Peyer's patch (tissue), 4 donors: ENCODE measurements around the gene ALG2. TPM values are rescaled to one million over a fixed set of nuclear protein-coding genes. Genes with fewer than 3 reads are reported as not detected.
"Not testable (repeated sequence)": the region's sequence is repeated elsewhere in the genome, so short reads cannot be mapped to it uniquely, and the experiment has no call there.

Experiments used
- DNase-seq, 3 donors: peaks; one replicate each; pipeline ENCODE4 v3.0.0-alpha.2; 2017 to 2019
- H3K27ac ChIP-seq, 4 donors: fragments of 200-600 bp; sonication (generic); one replicate each; pipeline ENCODE4 v1.5.1; 2016 to 2019
- H3K27me3 ChIP-seq, 2 donors: fragments of 200-600 bp; sonication (generic); one replicate each; pipeline ENCODE4 v1.5.1; 2019
- H3K36me3 ChIP-seq, 3 donors: fragments of 200-600 bp; sonication (generic); one replicate each; pipeline ENCODE4 v1.5.1; 2016 to 2019
- H3K4me1 ChIP-seq, 4 donors: fragments of 200-600 bp; sonication (generic); one replicate each; pipeline ENCODE4 v1.5.1; 2016 to 2019
- H3K4me3 ChIP-seq, 4 donors: fragments of 200-600 bp; sonication (generic); 1 replicate in 3 of 4; 2 replicates in 1 of 4; pipeline ENCODE4 v1.5.1; 2016 to 2019; ENCODE audit warnings: mild to moderate bottlenecking in 1 of 4
- H3K9me3 ChIP-seq, 4 donors: fragments of 200-600 bp; sonication (generic); one replicate each; pipeline ENCODE4 v1.5.1; 2016 to 2019; ENCODE audit warnings: mild to moderate bottlenecking in 1 of 4
- POLR2A ChIP-seq, 2 donors: fragments of 450-650 bp; IDR thresholded peaks; one replicate each; pipeline ENCODE4 v1.5.1; 2017; ENCODE audit warnings: antibody characterized with exemption in 2 of 2, mild to moderate bottlenecking in 2 of 2, moderate library complexity in 2 of 2
- total RNA-seq, 4 donors: library from RNA; depleted of rRNA; stranded (reverse); fragments of >200 nt; gene quantifications; one replicate each; pipeline ENCODE4 v1.1.0, GENCODE V29; 2016
- TF ChIP-seq, protein P1 (sequence below), 6 experiments: fragments of 450-650 bp in 4 of 6; fragments of 200-600 bp in 2 of 6; sonication (generic) in 1 of 6; IDR thresholded peaks; one replicate each; pipeline ENCODE4 v1.5.1; 2017 to 2019; ENCODE audit warnings: antibody characterized with exemption in 6 of 6, mild to moderate bottlenecking in 3 of 6, moderate library complexity in 1 of 6

Gene ALG2
- total RNA-seq, 4 donors from 2014 or later: 19.0 to 36.2 (median 31.0) TPM

DNA sequence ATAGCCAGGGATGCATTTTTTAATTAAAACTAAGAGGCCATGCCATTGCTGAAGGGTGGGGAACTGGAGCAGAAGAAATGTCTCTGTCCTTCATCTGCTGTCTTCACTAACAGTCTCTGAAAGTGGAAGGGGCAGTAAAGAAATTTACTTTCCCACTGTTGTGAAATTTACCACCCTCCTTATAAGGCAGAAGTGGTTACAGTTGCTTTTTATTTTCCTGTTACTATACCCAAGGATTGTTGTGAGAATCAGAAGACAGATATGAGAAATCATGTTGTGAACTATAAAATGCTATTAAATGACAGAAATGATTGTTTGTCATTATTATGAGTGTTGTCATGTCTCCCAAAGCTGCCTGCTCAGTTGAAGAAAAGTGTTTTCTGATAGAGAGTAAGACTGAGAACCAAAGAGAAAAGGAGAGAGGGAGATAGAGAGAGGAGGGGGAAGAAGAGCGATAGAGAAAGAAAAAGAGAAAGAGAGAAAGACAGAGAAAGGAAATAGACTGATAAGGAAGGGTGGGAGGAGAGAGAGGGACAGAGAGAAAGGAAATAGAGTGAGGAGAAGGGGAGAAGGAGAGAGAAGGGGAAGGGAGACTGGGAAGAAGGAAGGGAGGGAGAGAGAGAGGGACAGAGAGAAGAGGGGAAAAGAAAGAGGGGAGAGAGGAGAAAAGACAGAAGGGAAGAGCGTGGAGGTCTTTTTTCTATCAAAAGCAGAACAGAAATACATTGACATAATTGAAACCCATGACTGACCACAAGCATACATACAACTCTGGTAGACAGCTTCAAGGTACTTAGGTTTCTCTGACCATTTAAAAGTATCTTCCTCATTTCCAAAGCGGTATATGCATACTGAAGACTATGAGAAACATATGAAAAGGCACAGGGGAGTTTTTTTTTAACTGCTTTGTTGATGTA is 22.9 kb upstream of the ALG2 start:
- H3K36me3 ChIP-seq: peaks cover 0 to 6% (median 0%) of the 10 kb centered on the region in 3 donors
- DNase-seq: no peak
- no peak overlapping the region for H3K4me3 ChIP-seq
- no peaks in the 10 kb centered on the region for H3K27me3 ChIP-seq
- H3K9me3 ChIP-seq: no peaks in the 10 kb centered on the region
- H3K27ac ChIP-seq: no peak overlapping the region
- no peaks in the 10 kb centered on the region for H3K4me1 ChIP-seq
- TF ChIP-seq, protein P1, sequence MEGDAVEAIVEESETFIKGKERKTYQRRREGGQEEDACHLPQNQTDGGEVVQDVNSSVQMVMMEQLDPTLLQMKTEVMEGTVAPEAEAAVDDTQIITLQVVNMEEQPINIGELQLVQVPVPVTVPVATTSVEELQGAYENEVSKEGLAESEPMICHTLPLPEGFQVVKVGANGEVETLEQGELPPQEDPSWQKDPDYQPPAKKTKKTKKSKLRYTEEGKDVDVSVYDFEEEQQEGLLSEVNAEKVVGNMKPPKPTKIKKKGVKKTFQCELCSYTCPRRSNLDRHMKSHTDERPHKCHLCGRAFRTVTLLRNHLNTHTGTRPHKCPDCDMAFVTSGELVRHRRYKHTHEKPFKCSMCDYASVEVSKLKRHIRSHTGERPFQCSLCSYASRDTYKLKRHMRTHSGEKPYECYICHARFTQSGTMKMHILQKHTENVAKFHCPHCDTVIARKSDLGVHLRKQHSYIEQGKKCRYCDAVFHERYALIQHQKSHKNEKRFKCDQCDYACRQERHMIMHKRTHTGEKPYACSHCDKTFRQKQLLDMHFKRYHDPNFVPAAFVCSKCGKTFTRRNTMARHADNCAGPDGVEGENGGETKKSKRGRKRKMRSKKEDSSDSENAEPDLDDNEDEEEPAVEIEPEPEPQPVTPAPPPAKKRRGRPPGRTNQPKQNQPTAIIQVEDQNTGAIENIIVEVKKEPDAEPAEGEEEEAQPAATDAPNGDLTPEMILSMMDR (IDR thresholded peaks at IDR 0.05): no peak
- TF ChIP-seq POLR2A (IDR thresholded peaks at IDR 0.05): no peak

DNA sequence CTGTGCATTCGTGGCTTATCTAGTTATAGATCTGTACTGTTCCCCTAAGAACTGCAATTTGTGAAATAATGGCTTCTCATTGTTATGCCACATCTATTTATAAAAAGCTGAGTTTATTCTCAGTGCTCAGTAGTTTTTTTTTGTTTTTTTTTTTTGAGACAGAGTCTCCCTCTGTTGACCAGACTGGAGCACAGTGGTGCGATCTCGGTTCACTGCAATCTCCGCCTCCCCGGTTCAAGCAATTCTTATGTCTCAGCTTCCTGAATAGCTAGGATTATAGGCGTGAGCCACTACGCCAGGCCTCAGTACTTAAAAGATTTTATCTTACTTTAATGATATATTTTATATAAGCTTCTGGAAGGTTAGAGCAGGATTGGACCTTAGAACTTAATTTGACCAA is 19.4 kb upstream of the ALG2 start:
- Histone ChIP-seq H3K9me3 (no peaks in the 10 kb centered on the region), H3K27ac (no peak overlapping the region), H3K27me3 (no peaks in the 10 kb centered on the region), H3K4me3 (no peak overlapping the region), H3K36me3 (peaks cover 0 to 9% (median 0%) of the 10 kb centered on the region in 3 donors), H3K4me1 (no peaks in the 10 kb centered on the region)
- no peak for TF ChIP-seq POLR2A (IDR thresholded peaks at IDR 0.05)
- TF ChIP-seq, protein P1 (IDR thresholded peaks at IDR 0.05): no peak
- DNase-seq: no peak

DNA sequence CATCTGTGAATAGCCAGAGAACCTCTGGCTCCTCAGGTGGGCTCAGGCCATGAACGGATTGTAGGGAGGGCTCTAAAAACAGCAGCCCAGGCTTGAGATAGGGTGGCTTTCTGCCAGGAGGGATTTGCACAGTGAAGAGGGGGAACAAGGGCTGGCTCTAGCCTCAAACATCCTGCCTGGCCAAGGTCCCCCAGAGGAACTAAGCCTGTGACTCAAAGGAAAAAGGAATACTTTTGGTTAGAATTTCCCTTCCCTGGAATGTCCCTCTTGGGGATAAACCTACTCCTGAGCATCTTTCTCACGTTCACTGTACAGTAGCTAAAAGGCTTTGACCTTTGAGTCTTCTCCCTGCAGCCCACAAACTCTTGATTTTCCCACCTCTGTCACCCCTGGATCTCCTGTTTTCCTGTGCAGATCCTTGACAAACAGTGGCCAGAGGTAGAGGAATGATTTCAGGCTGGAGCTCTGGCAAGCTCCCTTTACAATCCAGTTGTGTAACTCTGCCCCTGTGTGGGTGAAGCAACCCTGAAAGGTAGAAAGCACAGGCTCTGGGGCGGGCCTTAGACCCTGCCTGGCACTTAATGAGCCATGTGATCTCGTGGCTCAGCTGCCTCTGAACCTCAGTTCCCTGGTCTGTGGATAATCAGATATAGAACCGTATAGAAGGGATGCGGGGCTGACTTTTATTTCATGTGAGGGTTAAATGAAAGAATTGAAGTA is 17.8 kb upstream of the ALG2 start:
- peaks cover 0 to 3% (median 0%) of the 10 kb centered on the region in 4 donors for H3K4me1 ChIP-seq
- TF ChIP-seq, protein P1 (IDR thresholded peaks at IDR 0.05): no peak
- no peak for TF ChIP-seq POLR2A (IDR thresholded peaks at IDR 0.05)
- no peak overlapping the region for H3K27ac ChIP-seq
- H3K9me3 ChIP-seq: no peaks in the 10 kb centered on the region
- no peak overlapping the region for H3K4me3 ChIP-seq
- peaks cover 0 to 9% (median 0%) of the 10 kb centered on the region in 3 donors for H3K36me3 ChIP-seq
- H3K27me3 ChIP-seq: no peaks in the 10 kb centered on the region
- no peak for DNase-seq

DNA sequence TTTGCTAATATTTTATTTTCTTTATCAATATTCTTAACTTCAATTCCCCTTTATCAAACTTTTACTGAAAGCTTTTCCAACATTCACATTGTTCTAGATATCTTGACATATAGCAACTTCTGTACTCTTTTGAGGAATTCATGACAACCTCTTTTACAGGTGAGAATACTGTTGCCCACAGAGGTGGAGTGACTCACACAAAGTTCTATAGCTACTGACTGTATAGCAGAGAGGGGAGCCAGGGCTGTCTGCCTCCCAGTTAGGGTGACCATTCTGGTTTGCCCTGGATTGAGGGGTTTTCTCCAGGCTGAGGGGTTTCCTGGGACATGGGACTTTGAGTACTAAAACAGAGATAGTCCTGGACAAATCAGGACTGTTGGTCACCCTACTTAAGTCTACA is 16.6 kb upstream of the ALG2 start:
- H3K27ac ChIP-seq: no peak overlapping the region
- TF ChIP-seq POLR2A (IDR thresholded peaks at IDR 0.05): no peak
- TF ChIP-seq, protein P1 (IDR thresholded peaks at IDR 0.05): no peak
- H3K4me1 ChIP-seq: peaks cover 0 to 3% (median 0%) of the 10 kb centered on the region in 4 donors
- H3K36me3 ChIP-seq: peaks cover 0 to 4% (median 0%) of the 10 kb centered on the region in 3 donors
- no peaks in the 10 kb centered on the region for H3K27me3 ChIP-seq
- H3K9me3 ChIP-seq: no peaks in the 10 kb centered on the region
- H3K4me3 ChIP-seq: no peak overlapping the region
- no peak for DNase-seq

DNA sequence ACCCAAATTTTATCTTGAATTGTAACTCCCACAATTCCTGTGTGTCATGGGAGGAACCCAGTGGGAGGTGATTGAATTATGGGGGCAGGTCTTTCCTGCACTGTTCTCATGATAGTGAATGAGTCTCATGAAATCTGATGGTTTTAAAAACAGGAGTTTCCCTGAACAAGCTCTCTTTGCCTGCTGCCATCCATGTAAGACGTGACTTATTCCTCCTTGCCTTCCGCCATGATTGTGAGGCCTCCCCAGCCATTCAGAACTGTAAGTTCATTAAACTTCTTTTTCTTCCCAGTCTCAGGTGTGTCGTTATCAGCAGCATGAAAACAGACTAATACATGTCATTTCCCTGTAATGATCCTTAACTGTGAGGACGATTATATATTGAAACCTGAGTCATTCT is 16.1 kb upstream of the ALG2 start:
- H3K9me3 ChIP-seq, H3K4me3 ChIP-seq, DNase-seq, H3K27me3 ChIP-seq, H3K27ac ChIP-seq, H3K36me3 ChIP-seq, H3K4me1 ChIP-seq: not testable (repeated sequence)

DNA sequence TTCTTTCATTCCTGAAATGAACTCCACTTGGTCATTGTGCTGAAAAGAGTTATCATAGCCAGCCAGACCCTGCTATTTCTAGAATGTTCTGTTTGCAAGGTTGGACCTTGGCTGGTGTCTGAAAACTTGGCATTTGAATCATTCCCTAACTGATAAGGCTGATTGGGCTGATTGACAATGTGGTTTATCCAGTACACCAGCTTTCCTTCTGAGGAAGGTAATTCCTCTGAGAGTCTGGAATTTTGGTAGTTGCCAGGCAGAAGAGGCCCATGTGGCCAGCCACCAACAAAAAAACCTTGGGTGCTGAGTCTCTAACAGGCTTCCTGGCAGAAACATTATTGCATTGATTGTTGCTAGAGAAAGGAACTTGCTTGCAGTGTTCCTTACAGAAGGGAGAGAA is 15.6 kb upstream of the ALG2 start:
- H3K4me3 ChIP-seq: no peak overlapping the region
- TF ChIP-seq POLR2A (IDR thresholded peaks at IDR 0.05): no peak
- TF ChIP-seq, protein P1 (IDR thresholded peaks at IDR 0.05): no peak
- H3K27me3 ChIP-seq: no peaks in the 10 kb centered on the region
- H3K4me1 ChIP-seq: peaks cover 0 to 3% (median 0%) of the 10 kb centered on the region in 4 donors
- peaks cover 0 to 10% (median 0%) of the 10 kb centered on the region in 3 donors for H3K36me3 ChIP-seq
- H3K27ac ChIP-seq: no peak overlapping the region
- no peak for DNase-seq
- H3K9me3 ChIP-seq: no peaks in the 10 kb centered on the region
